HCT116 (cell line): Measurements from ENCODE around the gene SLC12A5.

ENCODE experiments used
- JUND ChIP-seq: IDR thresholded peaks from 2 replicates; pipeline ENCODE4 v1.6.1; 2012
- POLR2A ChIP-seq: IDR thresholded peaks from 2 replicates; pipeline ENCODE4 v1.7.0; 2011; ENCODE audit warnings: borderline replicate concordance; ENCODE audit not compliant: insufficient read depth, insufficient read length; ENCODE audit errors: extremely low read depth
- POLR2AphosphoS5 ChIP-seq: IDR thresholded peaks from 2 replicates; pipeline ENCODE4 v1.6.1; 2011; ENCODE audit warnings: mild to moderate bottlenecking, low read depth, low read length, moderate library complexity
- TCF7L2 ChIP-seq: IDR thresholded peaks from 2 replicates; pipeline ENCODE4 v1.7.0; 2011; ENCODE audit warnings: borderline replicate concordance, inconsistent platforms; ENCODE audit not compliant: insufficient read depth, insufficient read length; ENCODE audit errors: extremely low read depth
- TF ChIP-seq, protein P1 (sequence below), 3 experiments: fragments of 200-600 bp in 1 of 3; sonication (generic) in 1 of 3; IDR thresholded peaks in 2 of 3; conservative IDR thresholded peaks in 1 of 3; 2 replicates each; pipeline ENCODE4 v1.5.1; 2012 to 2017; ENCODE audit warnings: low read depth in 2 of 3, low read length in 2 of 3, antibody characterized with exemption in 1 of 3, borderline replicate concordance in 1 of 3, control low read depth in 1 of 3, mild to moderate bottlenecking in 1 of 3, mixed read lengths in 1 of 3, mixed run types in 1 of 3, moderate library complexity in 1 of 3; ENCODE audit not compliant: insufficient read depth in 1 of 3
- TF ChIP-seq, protein P2 (sequence below): IDR thresholded peaks from 2 replicates; pipeline ENCODE4 v1.6.1; 2012

DNA sequence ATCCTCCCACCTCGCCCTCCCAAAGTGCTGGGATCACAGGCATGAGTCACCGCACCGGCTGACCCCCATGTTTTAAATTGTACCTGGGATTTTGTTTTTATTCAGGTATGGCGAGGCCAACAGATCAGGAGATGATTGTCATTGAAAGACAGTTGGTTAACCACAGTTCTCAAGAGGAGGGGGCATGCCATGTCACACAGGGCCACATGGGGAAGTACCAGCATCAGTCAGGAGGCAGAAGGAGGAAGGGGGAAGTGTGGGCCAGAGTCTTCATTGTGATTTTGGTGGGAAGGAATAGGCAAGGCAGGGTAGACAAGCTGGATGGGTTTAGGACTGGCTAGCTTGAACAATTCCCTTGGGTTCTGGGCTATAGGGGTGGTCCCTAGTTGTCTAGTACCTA lies 30.3 kb upstream of the SLC12A5 start:
- TF ChIP-seq POLR2AphosphoS5: no peak
- TF ChIP-seq, protein P1, sequence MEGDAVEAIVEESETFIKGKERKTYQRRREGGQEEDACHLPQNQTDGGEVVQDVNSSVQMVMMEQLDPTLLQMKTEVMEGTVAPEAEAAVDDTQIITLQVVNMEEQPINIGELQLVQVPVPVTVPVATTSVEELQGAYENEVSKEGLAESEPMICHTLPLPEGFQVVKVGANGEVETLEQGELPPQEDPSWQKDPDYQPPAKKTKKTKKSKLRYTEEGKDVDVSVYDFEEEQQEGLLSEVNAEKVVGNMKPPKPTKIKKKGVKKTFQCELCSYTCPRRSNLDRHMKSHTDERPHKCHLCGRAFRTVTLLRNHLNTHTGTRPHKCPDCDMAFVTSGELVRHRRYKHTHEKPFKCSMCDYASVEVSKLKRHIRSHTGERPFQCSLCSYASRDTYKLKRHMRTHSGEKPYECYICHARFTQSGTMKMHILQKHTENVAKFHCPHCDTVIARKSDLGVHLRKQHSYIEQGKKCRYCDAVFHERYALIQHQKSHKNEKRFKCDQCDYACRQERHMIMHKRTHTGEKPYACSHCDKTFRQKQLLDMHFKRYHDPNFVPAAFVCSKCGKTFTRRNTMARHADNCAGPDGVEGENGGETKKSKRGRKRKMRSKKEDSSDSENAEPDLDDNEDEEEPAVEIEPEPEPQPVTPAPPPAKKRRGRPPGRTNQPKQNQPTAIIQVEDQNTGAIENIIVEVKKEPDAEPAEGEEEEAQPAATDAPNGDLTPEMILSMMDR (IDR thresholded peaks at IDR 0.05 in 2 of 3, conservative IDR thresholded peaks at IDR 0.05 in 1 of 3; ENCODE audit: borderline replicate concordance in 1 of 3, insufficient read depth in 1 of 3, low read depth in 2 of 3, low read length in 2 of 3): no peak
- no peak for TF ChIP-seq JUND
- no peak for TF ChIP-seq POLR2A
- TF ChIP-seq, protein P2, sequence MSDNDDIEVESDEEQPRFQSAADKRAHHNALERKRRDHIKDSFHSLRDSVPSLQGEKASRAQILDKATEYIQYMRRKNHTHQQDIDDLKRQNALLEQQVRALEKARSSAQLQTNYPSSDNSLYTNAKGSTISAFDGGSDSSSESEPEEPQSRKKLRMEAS: no peak
- no peak for TF ChIP-seq TCF7L2
